H9 (cell line): ENCODE measurements around the gene ZNF428. TPM values are rescaled to one million over a fixed set of nuclear protein-coding genes. Genes with fewer than 3 reads are reported as not detected.
A peak's percentile ranks its signal among the peaks of the same experiment; 100 is the strongest.

Experiments
- DNase-seq: peaks from one replicate; pipeline ENCODE4 v3.0.0-alpha.2; 2017
- H2AFZ ChIP-seq: one replicate; pipeline ENCODE4 v1.6.1; 2013; ENCODE audit warnings: mild to moderate bottlenecking, low read length, control low read depth, moderate library complexity
- H2AK5ac ChIP-seq: 2 replicates; pipeline ENCODE4 v1.6.1; 2013; ENCODE audit warnings: low read length, control low read depth, mixed read lengths; ENCODE audit not compliant: insufficient read length
- H2BK120ac ChIP-seq: one replicate; pipeline ENCODE4 v1.6.1; 2013; ENCODE audit warnings: low read depth, mild to moderate bottlenecking, low read length, control low read depth, inconsistent platforms; ENCODE audit not compliant: poor library complexity, severe bottlenecking
- H2BK12ac ChIP-seq: 2 replicates; pipeline ENCODE4 v1.6.1; 2013; ENCODE audit warnings: low read length, control low read depth, mixed read lengths, low read depth; ENCODE audit not compliant: insufficient read length
- H2BK15ac ChIP-seq: 2 replicates; pipeline ENCODE4 v1.6.1; 2013; ENCODE audit warnings: low read depth, low read length, control low read depth
- H2BK20ac ChIP-seq: one replicate; pipeline ENCODE4 v1.6.1; 2013; ENCODE audit warnings: low read depth, mild to moderate bottlenecking, low read length, control low read depth, inconsistent platforms; ENCODE audit not compliant: poor library complexity, severe bottlenecking
- H2BK5ac ChIP-seq: 2 replicates; pipeline ENCODE4 v1.6.1; 2013; ENCODE audit warnings: low read length, control low read depth, mixed read lengths; ENCODE audit not compliant: insufficient read length
- H3K14ac ChIP-seq: 2 replicates; pipeline ENCODE4 v1.6.1; 2013; ENCODE audit warnings: low read length, control low read depth; ENCODE audit not compliant: insufficient read depth
- H3K18ac ChIP-seq: 2 replicates; pipeline ENCODE4 v1.6.1; 2013; ENCODE audit warnings: low read depth, mild to moderate bottlenecking, mixed read lengths, low read length, control low read depth; ENCODE audit not compliant: insufficient read length
- H3K23ac ChIP-seq: 2 replicates; pipeline ENCODE4 v1.6.1; 2013; ENCODE audit warnings: low read length, control low read depth, mixed read lengths, low read depth; ENCODE audit not compliant: insufficient read length
- H3K23me2 ChIP-seq: 2 replicates; pipeline ENCODE4 v1.6.1; 2013; ENCODE audit warnings: low read depth, mild to moderate bottlenecking, mixed read lengths, low read length, control low read depth; ENCODE audit not compliant: insufficient read length, poor library complexity, severe bottlenecking
- H3K27ac ChIP-seq: 2 replicates; pipeline ENCODE4 v1.5.1; 2013; ENCODE audit warnings: low read length, control low read depth, mixed read lengths, low read depth; ENCODE audit not compliant: insufficient read length
- H3K27me3 ChIP-seq: 2 replicates; pipeline ENCODE4 v1.6.1; 2013; ENCODE audit warnings: low read length, control low read depth, inconsistent platforms; ENCODE audit not compliant: insufficient read depth
- H3K4ac ChIP-seq: 2 replicates; pipeline ENCODE4 v1.6.1; 2013; ENCODE audit warnings: low read depth, mild to moderate bottlenecking, control low read depth, inconsistent platforms, low read length, moderate library complexity
- H3K4me1 ChIP-seq: 2 replicates; pipeline ENCODE4 v1.6.1; 2013; ENCODE audit warnings: low read length, control low read depth, inconsistent platforms; ENCODE audit not compliant: insufficient read depth
- H3K4me2 ChIP-seq: 2 replicates; pipeline ENCODE4 v1.6.1; 2013; ENCODE audit warnings: low read length, control low read depth, mixed read lengths; ENCODE audit not compliant: insufficient read length, insufficient read depth
- H3K56ac ChIP-seq: 2 replicates; pipeline ENCODE4 v1.6.1; 2013; ENCODE audit warnings: low read depth, mild to moderate bottlenecking, mixed read lengths, low read length, control low read depth; ENCODE audit not compliant: insufficient read length
- H3K79me1 ChIP-seq: 2 replicates; pipeline ENCODE4 v1.6.1; 2013; ENCODE audit warnings: low read depth, mild to moderate bottlenecking, moderate library complexity, low read length, control low read depth, inconsistent platforms; ENCODE audit not compliant: insufficient read depth, poor library complexity, severe bottlenecking
- H3K79me2 ChIP-seq: 2 replicates; pipeline ENCODE4 v1.6.1; 2013; ENCODE audit warnings: low read length, control low read depth, inconsistent platforms; ENCODE audit not compliant: insufficient read depth
- H3K9ac ChIP-seq: 2 replicates; pipeline ENCODE4 v1.6.1; 2013; ENCODE audit warnings: low read length, control low read depth, mixed read lengths; ENCODE audit not compliant: insufficient read length; ENCODE audit errors: extremely low read depth
- H3K9me3 ChIP-seq: one replicate; pipeline ENCODE4 v1.6.1; 2013; ENCODE audit warnings: low read depth, low read length, inconsistent platforms; ENCODE audit not compliant: control insufficient read depth
- H3T11ph ChIP-seq: one replicate; pipeline ENCODE4 v1.6.1; 2013; ENCODE audit warnings: mild to moderate bottlenecking, low read length, control low read depth, inconsistent platforms
- H4K20me1 ChIP-seq: one replicate; pipeline ENCODE4 v1.6.1; 2013; ENCODE audit not compliant: control insufficient read depth, insufficient read length, insufficient read depth
- H4K5ac ChIP-seq: 2 replicates; pipeline ENCODE4 v1.6.1; 2013; ENCODE audit warnings: low read depth, mild to moderate bottlenecking, mixed read lengths, low read length, control low read depth; ENCODE audit not compliant: insufficient read length
- H4K8ac ChIP-seq: replicated peaks from 2 replicates; pipeline ENCODE4 v1.6.1; 2013; ENCODE audit warnings: low read length, control low read depth, mixed read lengths, low read depth; ENCODE audit not compliant: insufficient read length
- H4K91ac ChIP-seq: 2 replicates; pipeline ENCODE4 v1.6.1; 2013; ENCODE audit warnings: low read depth, mild to moderate bottlenecking, moderate library complexity, mixed read lengths, low read length, control low read depth; ENCODE audit not compliant: insufficient read length
- H3K27ac Mint-ChIP-seq, 3 experiments: 2 replicates in 2 of 3; 3 replicates in 1 of 3; pipeline ENCODE4 v1.8.0; 2020 to 2021; ENCODE audit warnings: mixed read lengths in 3 of 3, mild to moderate bottlenecking in 1 of 3, moderate library complexity in 1 of 3
- H3K27me3 Mint-ChIP-seq: 2 replicates; pipeline ENCODE4 v1.8.0; 2021; ENCODE audit warnings: low read depth, mild to moderate bottlenecking, moderate library complexity, mixed read lengths
- H3K36me3 Mint-ChIP-seq, 3 experiments: 2 replicates in 2 of 3; 3 replicates in 1 of 3; pipeline ENCODE4 v1.8.0; 2020 to 2021; ENCODE audit warnings: low read depth in 3 of 3, mixed read lengths in 3 of 3; ENCODE audit not compliant: insufficient read depth in 1 of 3
- H3K4me1 Mint-ChIP-seq, 2 experiments: 2 replicates each; pipeline ENCODE4 v1.8.0; 2020; ENCODE audit warnings: mixed read lengths in 2 of 2
- H3K4me3 Mint-ChIP-seq, 2 experiments: 2 replicates in 1 of 2; 3 replicates in 1 of 2; pipeline ENCODE4 v1.8.0; 2020 to 2021; ENCODE audit warnings: mild to moderate bottlenecking in 2 of 2, mixed read lengths in 2 of 2, moderate library complexity in 1 of 2
- H3K9me3 Mint-ChIP-seq, 2 experiments: 2 replicates in 1 of 2; 3 replicates in 1 of 2; pipeline ENCODE4 v1.8.0; 2020; ENCODE audit warnings: mild to moderate bottlenecking in 2 of 2, mixed read lengths in 2 of 2, moderate library complexity in 1 of 2
- WGBS: extraction: QIAGEN DNeasy Blood & Tissue Kit; methylation state at CpG from one replicate; pipeline ENCODE4 v1.1.7; 2013; ENCODE audit warnings: missing lambda C conversion rate, low lambda C conversion rate, mixed read lengths; ENCODE audit not compliant: insufficient read length; ENCODE audit errors: extremely low coverage; 5-methylcytosine and 5-hydroxymethylcytosine counted together
- total RNA-seq: library from RNA; stranded (reverse); gene quantifications from 2 replicates; pipeline ENCODE4 v1.2.1, GENCODE V29; 2021
- TF ChIP-seq, protein P1 (sequence below): fragments of 200-600 bp; sonication (generic); conservative IDR thresholded peaks from 3 replicates; pipeline ENCODE4 v1.8.0; 2021; ENCODE audit warnings: antibody characterized with exemption, mild to moderate bottlenecking

ZNF428 gene
- total RNA-seq, 1 experiment from 2014 or later = 30.3 TPM

DNA sequence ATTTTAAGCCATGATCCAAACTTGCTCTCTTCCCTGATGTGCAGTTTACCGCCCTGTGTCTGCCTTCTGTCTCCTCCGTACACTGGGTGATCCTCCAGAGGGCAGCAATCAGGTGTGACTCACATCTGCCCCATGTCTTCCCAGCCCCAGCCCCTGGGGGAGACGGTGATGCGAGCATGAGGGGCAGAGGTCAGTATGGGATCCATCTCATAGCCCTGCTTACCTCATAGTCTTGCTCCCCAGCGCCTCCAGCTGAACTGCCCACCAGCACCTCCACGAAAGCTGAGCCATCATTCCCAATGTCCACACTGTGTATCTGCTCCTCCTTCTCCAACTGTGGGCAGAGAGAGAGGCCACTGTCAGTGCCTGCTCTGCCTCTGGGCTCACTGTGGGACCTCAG lies 58.7 kb downstream of the ZNF428 start:
- Mint-ChIP-seq H3K27ac (peak overlapping the region; percentile 5 to 64 (median 52); a peak in 4 of 7 replicates), H3K27me3 (no peaks in the 10 kb centered on the region; the same call in 1 of the 2 replicates), H3K9me3 (no peaks in the 10 kb centered on the region), H3K4me3 (no peak overlapping the region), H3K4me1 (peaks cover 0 to 3% of the 10 kb centered on the region in 2 experiments; a peak in 1 of 4 replicates), H3K36me3 (peaks cover 6 to 35% (median 23%) of the 10 kb centered on the region in 3 experiments; a peak in 6 of 7 replicates)
- Histone ChIP-seq H3K27me3 (no peaks in the 10 kb centered on the region), H4K91ac (no peak overlapping the region), H3K18ac (no peak overlapping the region), H4K5ac (no peak overlapping the region), H2BK120ac (no peak overlapping the region), H3K9ac (no peak overlapping the region), H3K9me3 (no peaks in the 10 kb centered on the region), H2BK5ac (no peak overlapping the region), H3K79me2 (no peaks in the 10 kb centered on the region), H3K56ac (no peak overlapping the region), H3K27ac (no peak overlapping the region), H2BK12ac (no peak overlapping the region), H4K20me1 (no peaks in the 10 kb centered on the region), H3K23me2 (no peaks in the 10 kb centered on the region), H3K4me2 (no peak overlapping the region), H3K79me1 (no peaks in the 10 kb centered on the region), H3K4ac (no peak overlapping the region), H3K23ac (no peak overlapping the region), H3T11ph (no peak overlapping the region), H2AK5ac (no peak overlapping the region), H2AFZ (no peak overlapping the region), H3K14ac (no peak overlapping the region), H4K8ac (no peak overlapping the region), H3K4me1 (no peaks in the 10 kb centered on the region), H2BK15ac (no peak overlapping the region), H2BK20ac (no peak overlapping the region)
- peak; percentile 40 for DNase-seq
- TF ChIP-seq, protein P1, sequence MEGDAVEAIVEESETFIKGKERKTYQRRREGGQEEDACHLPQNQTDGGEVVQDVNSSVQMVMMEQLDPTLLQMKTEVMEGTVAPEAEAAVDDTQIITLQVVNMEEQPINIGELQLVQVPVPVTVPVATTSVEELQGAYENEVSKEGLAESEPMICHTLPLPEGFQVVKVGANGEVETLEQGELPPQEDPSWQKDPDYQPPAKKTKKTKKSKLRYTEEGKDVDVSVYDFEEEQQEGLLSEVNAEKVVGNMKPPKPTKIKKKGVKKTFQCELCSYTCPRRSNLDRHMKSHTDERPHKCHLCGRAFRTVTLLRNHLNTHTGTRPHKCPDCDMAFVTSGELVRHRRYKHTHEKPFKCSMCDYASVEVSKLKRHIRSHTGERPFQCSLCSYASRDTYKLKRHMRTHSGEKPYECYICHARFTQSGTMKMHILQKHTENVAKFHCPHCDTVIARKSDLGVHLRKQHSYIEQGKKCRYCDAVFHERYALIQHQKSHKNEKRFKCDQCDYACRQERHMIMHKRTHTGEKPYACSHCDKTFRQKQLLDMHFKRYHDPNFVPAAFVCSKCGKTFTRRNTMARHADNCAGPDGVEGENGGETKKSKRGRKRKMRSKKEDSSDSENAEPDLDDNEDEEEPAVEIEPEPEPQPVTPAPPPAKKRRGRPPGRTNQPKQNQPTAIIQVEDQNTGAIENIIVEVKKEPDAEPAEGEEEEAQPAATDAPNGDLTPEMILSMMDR = peak; percentile 35; the same call in 2 of the 3 replicates
- WGBS = no CpG with 5 or more reads among the region's 6 CpGs

Other genes starting within 250 kb of the ZNF428 start
- not detected in 2 replicates for gene TEX101, start 204.7 kb downstream of the ZNF428 start, total RNA-seq
- 1.8 TPM in 2 replicates for gene LYPD3, start 154.0 kb downstream of the ZNF428 start, total RNA-seq
- gene PHLDB3, start 114.9 kb downstream of the ZNF428 start, total RNA-seq = 6.7 and 8.5 TPM in 2 replicates
- gene ETHE1, start 92.4 kb downstream of the ZNF428 start, total RNA-seq = 18.8 and 20.4 TPM in 2 replicates
- not detected in 2 replicates for gene ZNF575, start 86.4 kb downstream of the ZNF428 start, total RNA-seq
- 38.0 and 42.8 TPM in 2 replicates for gene XRCC1, start 44.1 kb downstream of the ZNF428 start, total RNA-seq
- 11.4 and 11.9 TPM in 2 replicates for gene PINLYP, start 43.8 kb downstream of the ZNF428 start, total RNA-seq
- gene IRGQ, start 23.5 kb downstream of the ZNF428 start, total RNA-seq = 24.1 and 25.4 TPM in 2 replicates
- gene ZNF576, start 23.0 kb downstream of the ZNF428 start, total RNA-seq = 16.3 and 19.7 TPM in 2 replicates
- gene SRRM5, start 7.5 kb downstream of the ZNF428 start, total RNA-seq = 0.44 and 0.70 TPM in 2 replicates
- gene CADM4, start 20.2 kb upstream of the ZNF428 start, total RNA-seq = 10.2 and 12.5 TPM in 2 replicates
- 13.7 and 15.7 TPM in 2 replicates for gene PLAUR, start 50.5 kb upstream of the ZNF428 start, total RNA-seq
- not detected in 2 replicates for gene IRGC, start 96.4 kb upstream of the ZNF428 start, total RNA-seq
- gene SMG9, start 135.3 kb upstream of the ZNF428 start, total RNA-seq = 47.9 and 52.2 TPM in 2 replicates
- 0.26 TPM in 1 of 2 replicates, not detected in the other for gene KCNN4, start 161.3 kb upstream of the ZNF428 start, total RNA-seq
- gene LYPD5, start 182.8 kb upstream of the ZNF428 start, total RNA-seq = 0.50 TPM in 2 replicates
- 10.4 and 11.6 TPM in 2 replicates for gene ZNF283, start 207.7 kb upstream of the ZNF428 start, total RNA-seq